Neural cell (in vitro differentiated cells): ENCODE measurements around the gene PTPN21. TPM values are rescaled to one million over a fixed set of nuclear protein-coding genes. Genes with fewer than 3 reads are reported as not detected.

Source experiments
- H2AFZ ChIP-seq: fragments of 200-600, 300-800 bp; sonication (generic), shearing (Covaris generic); 2 replicates; pipeline ENCODE4 v1.6.0; 2014; ENCODE audit warnings: low read depth, mild to moderate bottlenecking, antibody characterized with exemption, low read length, moderate library complexity
- H3F3A ChIP-seq: fragments of 200-600 bp; shearing (Covaris generic); 2 replicates; pipeline ENCODE4 v1.6.1; 2016; ENCODE audit warnings: mild to moderate bottlenecking, moderate library complexity, mixed read lengths, antibody characterized with exemption, low read length; ENCODE audit not compliant: insufficient read depth, poor library complexity, severe bottlenecking
- H3K27ac ChIP-seq: fragments of 200-600, 300-800 bp; sonication (generic), shearing (Covaris generic); 2 replicates; pipeline ENCODE4 v1.5.1; 2014; ENCODE audit warnings: mild to moderate bottlenecking, low read length, moderate library complexity
- H3K27me3 ChIP-seq: fragments of 300-800, 200-600 bp; sonication (generic), shearing (Covaris generic); 2 replicates; pipeline ENCODE4 v1.6.0; 2014; ENCODE audit warnings: mild to moderate bottlenecking, low read depth, low read length, moderate library complexity; ENCODE audit not compliant: insufficient read depth
- H3K36me3 ChIP-seq: fragments of 300-800, 200-600 bp; sonication (generic), shearing (Covaris generic); 2 replicates; pipeline ENCODE4 v1.5.1; 2014; ENCODE audit warnings: mild to moderate bottlenecking, antibody characterized with exemption, low read length, moderate library complexity; ENCODE audit not compliant: insufficient read depth
- H3K4me2 ChIP-seq: fragments of 300-800, 200-600 bp; sonication (generic), shearing (Covaris generic); 2 replicates; pipeline ENCODE4 v1.6.0; 2014; ENCODE audit warnings: mild to moderate bottlenecking, low read length
- H3K4me3 ChIP-seq: fragments of 300-800, 200-600 bp; sonication (generic), shearing (Covaris generic); 2 replicates; pipeline ENCODE4 v1.5.1; 2014; ENCODE audit warnings: mild to moderate bottlenecking, low read length, moderate library complexity
- H3K79me2 ChIP-seq: fragments of 200-600 bp; shearing (Covaris generic); replicated peaks from 2 replicates; pipeline ENCODE4 v1.6.0; 2014; ENCODE audit warnings: mild to moderate bottlenecking, low read length, moderate library complexity; ENCODE audit not compliant: insufficient read depth
- H3K9ac ChIP-seq: fragments of 300-800, 200-600 bp; sonication (generic), shearing (Covaris generic); 2 replicates; pipeline ENCODE4 v1.6.1; 2016; ENCODE audit warnings: mild to moderate bottlenecking, low read length, mixed read lengths
- H3K9me2 ChIP-seq: fragments of 200-600 bp; shearing (Covaris generic); 2 replicates; pipeline ENCODE4 v1.6.1; 2016; ENCODE audit warnings: mild to moderate bottlenecking, low read length, mixed read lengths; ENCODE audit not compliant: insufficient read depth
- H3K9me3 ChIP-seq: fragments of 200-600, 300-800 bp; sonication (generic), shearing (Covaris generic); 2 replicates; pipeline ENCODE4 v1.6.1; 2016; ENCODE audit warnings: mild to moderate bottlenecking, mixed run types, low read length, moderate library complexity, mixed read lengths
- H4K20me1 ChIP-seq: fragments of 200-600 bp; shearing (Covaris generic); 2 replicates; pipeline ENCODE4 v1.6.1; 2016; ENCODE audit warnings: mild to moderate bottlenecking, mixed run types; ENCODE audit not compliant: insufficient read depth
- CTCF ChIP-seq: fragments of 450-650 bp; IDR thresholded peaks from 2 replicates; pipeline ENCODE4 v1.5.1; 2014; ENCODE audit warnings: antibody characterized with exemption, mild to moderate bottlenecking, moderate library complexity; ENCODE audit not compliant: poor library complexity, severe bottlenecking
- EP300 ChIP-seq: fragments of 450-650 bp; conservative IDR thresholded peaks from 2 replicates; pipeline ENCODE4 v1.6.1; 2014; ENCODE audit warnings: antibody characterized with exemption, mild to moderate bottlenecking, moderate library complexity; ENCODE audit not compliant: poor library complexity, severe bottlenecking
- EZH2 ChIP-seq: fragments of 200-600, 300-800 bp; shearing (Covaris generic), sonication (generic); IDR thresholded peaks from 2 replicates; pipeline ENCODE4 v1.6.1; 2014; ENCODE audit warnings: antibody characterized with exemption, low read length, borderline replicate concordance, mild to moderate bottlenecking; ENCODE audit not compliant: insufficient read depth, poor library complexity, severe bottlenecking
- MXI1 ChIP-seq: fragments of 450-650 bp; conservative IDR thresholded peaks from 2 replicates; pipeline ENCODE4 v1.6.1; 2014; ENCODE audit warnings: antibody characterized with exemption, mild to moderate bottlenecking; ENCODE audit not compliant: poor library complexity, severe bottlenecking
- POLR2AphosphoS5 ChIP-seq: IDR thresholded peaks from 2 replicates; pipeline ENCODE4 v1.6.1; 2012
- RAD21 ChIP-seq: fragments of 450-650 bp; conservative IDR thresholded peaks from 2 replicates; pipeline ENCODE4 v1.6.1; 2014; ENCODE audit warnings: antibody characterized with exemption, mild to moderate bottlenecking, moderate library complexity
- REST ChIP-seq: IDR thresholded peaks from 2 replicates; pipeline ENCODE4 v1.6.1; 2012; ENCODE audit warnings: borderline replicate concordance
- SMC3 ChIP-seq: fragments of 450-650 bp; conservative IDR thresholded peaks from 2 replicates; pipeline ENCODE4 v1.6.1; 2014; ENCODE audit warnings: antibody characterized with exemption, mild to moderate bottlenecking, moderate library complexity; ENCODE audit not compliant: poor library complexity
- TAF1 ChIP-seq: IDR thresholded peaks from 2 replicates; pipeline ENCODE4 v1.6.1; 2012; ENCODE audit warnings: low read depth
- polyA plus RNA-seq: library from polyadenylated mRNA; depleted of rRNA; stranded (reverse); fragments of >200 nt; gene quantifications from 2 replicates; pipeline ENCODE4 v1.2.3, GENCODE V29; 2014

The PTPN21 gene
- polyA plus RNA-seq, 1 donor from 2014 or later = 4.1 TPM

- Histone ChIP-seq H3K27me3 (no peaks in the 10 kb centered on the region), H4K20me1 (no peaks in the 10 kb centered on the region), H3K9ac (no peak overlapping the region), H3K4me2 (no peak overlapping the region), H3F3A (no peaks in the 10 kb centered on the region), H3K9me2 (no peaks in the 10 kb centered on the region), H2AFZ (no peak overlapping the region), H3K36me3 (peaks cover 4% of the 10 kb centered on the region), H3K4me3 (no peak overlapping the region), H3K79me2 (no peaks in the 10 kb centered on the region), H3K27ac (no peak overlapping the region), H3K9me3 (no peaks in the 10 kb centered on the region)
- TF ChIP-seq POLR2AphosphoS5 = no peak
- no peak for TF ChIP-seq SMC3
- TF ChIP-seq REST = no peak
- TF ChIP-seq MXI1 = no peak
- no peak for TF ChIP-seq EZH2
- TF ChIP-seq EP300 = no peak
- no peak for TF ChIP-seq RAD21
- no peak for TF ChIP-seq CTCF
- TF ChIP-seq TAF1 = no peak
Observed at GRCh38 chr14:88507208-88507607, 47.6 kb downstream of the PTPN21 start.

DNA sequence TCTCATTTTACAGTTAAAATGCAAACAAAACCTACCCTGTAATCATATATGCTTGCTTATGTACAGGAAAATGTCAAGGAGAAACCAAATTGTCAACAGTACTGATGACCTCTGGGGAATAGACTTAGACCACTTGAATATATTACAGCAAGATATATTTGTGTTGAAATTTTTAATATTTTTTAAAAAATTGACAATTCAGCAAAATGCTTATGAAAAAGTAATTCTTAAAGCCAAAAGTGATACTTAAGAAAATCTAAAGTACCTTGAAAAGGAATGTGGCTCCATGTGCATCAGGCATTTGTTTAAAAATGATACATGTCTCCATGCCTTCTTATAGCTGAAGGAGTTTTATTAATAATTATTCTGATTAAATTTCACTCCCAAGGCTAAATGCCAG is 49.2 kb downstream of the PTPN21 start:
- Histone ChIP-seq H3F3A (no peaks in the 10 kb centered on the region), H3K27me3 (no peaks in the 10 kb centered on the region), H2AFZ (no peak overlapping the region), H3K27ac (no peak overlapping the region), H3K9me2 (no peaks in the 10 kb centered on the region), H3K9ac (no peak overlapping the region), H3K4me3 (no peak overlapping the region), H3K9me3 (no peaks in the 10 kb centered on the region), H3K79me2 (no peaks in the 10 kb centered on the region), H3K4me2 (no peak overlapping the region), H4K20me1 (no peaks in the 10 kb centered on the region), H3K36me3 (peaks cover 4% of the 10 kb centered on the region)
- no peak for TF ChIP-seq MXI1
- TF ChIP-seq RAD21 = no peak
- TF ChIP-seq TAF1 = no peak
- TF ChIP-seq POLR2AphosphoS5 = no peak
- TF ChIP-seq REST = no peak
- TF ChIP-seq SMC3 = no peak
- TF ChIP-seq EZH2 = no peak
- no peak for TF ChIP-seq EP300
- TF ChIP-seq CTCF = no peak
